Hepatocyte (in vitro differentiated cells): Measurements from ENCODE around the gene GALNT11.
A peak's percentile ranks its signal among the peaks of the same experiment; 100 is the strongest.
"Not testable (repeated sequence)": the region's sequence is repeated elsewhere in the genome, so short reads cannot be mapped to it uniquely, and the experiment has no call there.

Source experiments
- CTCF ChIP-seq: fragments of 200-600 bp; sonication (generic); IDR thresholded peaks from 2 replicates; pipeline ENCODE4 v1.5.1; 2016; ENCODE audit warnings: antibody characterized with exemption, mild to moderate bottlenecking; ENCODE audit not compliant: poor library complexity
- EZH2 ChIP-seq: fragments of 200-600 bp; sonication (generic); IDR thresholded peaks from 2 replicates; pipeline ENCODE4 v1.6.1; 2016; ENCODE audit warnings: antibody characterized with exemption, mild to moderate bottlenecking, borderline replicate concordance
- EZH2phosphoT487 ChIP-seq: fragments of 200-600 bp; sonication (generic); IDR thresholded peaks from one replicate; pipeline ENCODE4 v1.6.1; 2018; ENCODE audit warnings: antibody characterized with exemption, mild to moderate bottlenecking, low read depth, moderate library complexity; ENCODE audit not compliant: unreplicated experiment, severe bottlenecking

GRCh38 chr7:152030059-152030458 is 4.6 kb downstream of the GALNT11 start:
- peak; percentile 46 for TF ChIP-seq CTCF
- TF ChIP-seq EZH2, EZH2phosphoT487: not testable (repeated sequence)
